GM18517 (cell line): ENCODE data around the gene KRT12.
"Not testable (repeated sequence)": the region's sequence is repeated elsewhere in the genome, so short reads cannot be mapped to it uniquely, and the experiment has no call there.

Experiments
- ATAC-seq: cut with Tn5 transposase; IDR thresholded peaks from one replicate; pipeline ENCODE4 v1.9.1; 2021; ENCODE audit warnings: mild to moderate bottlenecking, moderate library complexity; ENCODE audit not compliant: unreplicated experiment

Gene KRT12

GRCh38 chr17:40884708-40885512 lies 17.9 kb upstream of the KRT12 start, which contains the start of gene KRT20:
Gene KRT20, minus strand, starts transcription at chr17:40885242. Its CDS starts 57 bp downstream, at chr17:40885185.
- no peak for ATAC-seq

DNA sequence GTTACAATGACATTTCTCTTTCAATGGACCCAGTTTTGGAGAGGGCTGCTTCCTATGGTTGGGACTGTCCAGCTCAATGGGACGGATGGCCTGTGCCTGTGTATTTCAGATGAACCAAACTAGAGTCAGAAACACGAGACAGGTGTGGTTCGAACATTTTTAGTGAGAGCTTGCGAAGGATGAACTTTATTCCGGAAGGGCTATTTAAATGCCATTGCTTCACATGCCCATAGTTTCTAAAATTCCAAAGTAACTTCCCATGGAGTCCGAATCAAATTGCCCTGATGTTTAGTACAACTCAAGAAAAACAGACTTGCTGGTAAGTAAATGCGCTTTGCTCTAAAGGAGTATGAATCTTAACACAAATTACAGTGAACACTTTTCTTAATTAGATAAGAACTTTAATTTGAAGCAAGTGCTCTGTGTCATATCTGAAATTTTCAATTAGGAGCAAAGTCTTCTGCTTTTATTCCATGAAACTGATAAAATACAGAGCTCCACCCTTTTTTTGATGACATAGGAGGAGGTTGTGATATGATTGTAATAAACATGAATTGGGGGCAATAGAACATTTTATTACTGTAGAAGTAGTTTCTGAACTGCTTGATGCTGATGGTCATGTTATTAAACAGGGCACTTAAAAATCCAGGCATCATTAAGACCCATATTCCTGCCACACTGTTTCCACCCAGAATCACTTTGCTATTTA lies 16.8 kb upstream of the KRT12 start:
- no peak for ATAC-seq

- no peak for ATAC-seq
Measured at GRCh38 chr17:40883031-40883430, 16.0 kb upstream of the KRT12 start.

DNA sequence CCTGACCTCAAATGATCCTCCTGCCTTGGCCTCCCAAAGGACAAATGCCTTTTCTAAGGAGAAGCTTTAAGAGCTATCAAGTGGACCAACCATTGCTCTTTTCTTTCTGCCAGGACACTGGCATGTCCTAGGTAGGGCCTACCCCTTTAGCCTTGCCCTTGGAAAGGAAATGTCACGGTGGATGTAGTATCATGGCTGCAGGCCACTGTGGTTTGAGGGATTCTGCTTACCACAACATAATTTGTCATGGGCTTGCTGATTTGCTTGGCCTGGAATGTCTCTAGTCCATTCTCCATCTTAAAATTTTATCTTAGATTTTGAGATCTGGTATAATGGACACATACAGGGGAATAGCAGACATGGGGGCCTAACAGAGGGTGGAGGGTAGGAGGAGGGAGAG lies 12.0 kb upstream of the KRT12 start:
- no peak for ATAC-seq

GRCh38 chr17:40878044-40878443 lies 11.0 kb upstream of the KRT12 start:
- ATAC-seq, result no peak

DNA sequence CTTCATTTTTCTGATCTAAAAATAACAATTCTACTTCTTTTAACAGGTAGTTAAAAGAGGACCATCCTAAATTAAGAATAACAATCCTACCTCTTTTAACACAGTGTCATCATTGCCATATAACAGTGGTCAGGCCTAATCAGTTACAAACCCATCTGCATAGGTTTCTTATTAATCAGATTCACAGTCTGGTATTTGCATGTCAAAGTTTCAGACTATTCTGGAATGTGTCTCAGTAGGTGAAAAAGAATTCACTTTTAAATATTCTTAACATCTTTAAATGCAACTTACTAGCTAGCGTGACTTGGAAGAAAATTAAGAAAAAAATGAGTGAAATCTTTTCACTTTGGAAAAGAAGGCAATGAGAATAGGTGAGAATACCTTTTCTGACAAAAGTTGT lies 6.8 kb upstream of the KRT12 start:
- ATAC-seq, result no peak

GRCh38 chr17:40873255-40873654 lies 6.2 kb upstream of the KRT12 start:
- no peak for ATAC-seq

DNA sequence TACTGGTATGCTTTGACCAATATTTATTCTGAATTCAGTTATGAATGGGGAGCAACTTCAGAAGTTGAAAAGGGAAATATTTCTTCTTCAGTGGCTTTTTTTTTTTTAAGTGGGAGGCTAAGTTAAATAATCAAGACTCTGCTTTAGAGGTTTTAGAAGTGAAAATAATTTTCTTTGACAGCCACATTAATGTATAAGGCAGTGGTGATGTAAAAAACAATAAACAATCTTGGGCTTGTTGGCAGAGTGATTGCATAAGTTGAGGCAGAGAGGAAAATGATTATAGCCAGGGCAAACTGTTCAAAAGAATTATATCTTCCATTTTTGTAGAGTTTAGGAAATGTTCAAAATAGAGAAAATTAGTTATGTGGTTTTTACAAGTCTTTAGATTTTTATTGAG lies 5.4 kb upstream of the KRT12 start:
- no peak for ATAC-seq

DNA sequence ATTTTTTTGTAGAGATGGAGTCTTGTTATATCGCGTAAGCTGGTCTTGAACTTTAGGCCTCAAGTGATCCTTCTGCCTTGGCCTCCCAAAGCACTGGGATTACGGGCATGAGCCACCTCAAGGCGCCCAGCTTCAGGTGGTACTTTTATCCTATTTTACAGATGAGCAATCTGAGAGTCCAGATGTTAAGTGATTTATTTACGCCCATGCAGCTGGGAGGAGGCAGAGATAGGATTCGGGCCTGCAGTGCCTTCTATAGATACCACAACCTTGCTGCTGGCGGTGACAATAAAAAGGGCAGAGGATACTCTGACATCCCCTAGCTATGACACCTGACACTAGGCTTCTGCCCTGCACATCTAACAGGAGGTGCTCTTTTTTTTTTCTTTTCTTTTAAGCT lies 4.3 kb upstream of the KRT12 start:
- ATAC-seq, result no peak

DNA sequence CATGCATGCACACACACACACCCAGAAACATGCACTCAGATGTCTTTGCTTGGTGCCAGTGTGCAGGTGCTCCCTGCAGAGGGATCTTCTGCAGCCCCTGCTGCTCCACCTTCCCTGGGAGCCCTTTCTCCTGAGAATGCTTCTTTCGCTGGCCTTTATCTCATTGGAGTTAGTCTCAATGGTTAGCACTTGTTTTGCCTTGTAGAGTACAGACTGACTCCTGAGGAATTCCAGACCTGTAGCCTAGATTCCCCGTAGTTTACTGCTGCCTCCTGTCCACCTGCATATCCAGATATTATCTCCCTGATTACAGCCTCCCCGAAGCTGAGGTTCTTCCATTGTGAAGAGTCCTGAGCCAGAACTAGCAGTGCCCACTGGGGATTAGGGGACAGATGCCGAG lies 3.1 kb upstream of the KRT12 start:
- ATAC-seq, result no peak

DNA sequence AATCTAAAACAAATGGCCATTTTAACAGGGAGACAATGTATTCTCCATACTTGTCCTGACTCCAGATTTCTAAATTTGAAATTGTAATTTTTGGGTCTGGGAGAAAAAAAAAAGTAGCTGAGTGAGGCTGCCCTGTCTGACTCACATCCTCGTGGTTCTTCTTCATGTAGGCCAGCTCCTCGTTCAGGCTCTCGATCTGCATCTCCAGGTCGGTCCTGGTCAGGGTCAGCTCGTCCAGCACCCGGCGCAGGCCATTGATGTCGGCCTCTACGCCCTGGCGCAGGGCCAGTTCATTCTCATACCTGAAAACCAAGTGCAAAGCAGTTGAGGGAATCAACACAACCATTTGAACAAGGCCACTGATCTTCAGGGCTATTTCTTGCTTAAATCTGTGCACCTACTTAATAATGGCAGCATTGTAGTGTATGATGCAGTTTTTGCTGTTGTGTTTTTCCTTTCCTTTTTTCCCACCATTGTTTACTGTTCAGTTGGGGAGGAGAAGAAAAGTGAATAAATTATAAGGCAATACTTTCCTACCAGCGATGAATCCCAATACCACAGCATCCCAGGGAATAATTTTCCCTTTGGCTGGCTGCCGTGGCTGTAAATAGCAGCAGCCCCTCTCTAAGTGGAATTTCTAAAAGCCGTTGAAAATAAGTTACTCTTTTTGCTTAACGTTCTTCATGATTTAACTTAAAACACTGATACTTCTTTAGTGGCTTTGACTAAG lies 2.2 kb downstream of the KRT12 start:
- no peak for ATAC-seq

- ATAC-seq, result no peak
Measured at GRCh38 chr17:40862985-40863733, 3.9 kb downstream of the KRT12 start.

- no peak for ATAC-seq
Measured at GRCh38 chr17:40859536-40859935, 7.5 kb downstream of the KRT12 start.

- not testable (repeated sequence) for ATAC-seq
Measured at GRCh38 chr17:40858667-40859066, 8.4 kb downstream of the KRT12 start.

- ATAC-seq, result no peak
Measured at GRCh38 chr17:40857535-40857934, 9.5 kb downstream of the KRT12 start.

- no peak for ATAC-seq
Measured at GRCh38 chr17:40854175-40854814, 12.7 kb downstream of the KRT12 start.

DNA sequence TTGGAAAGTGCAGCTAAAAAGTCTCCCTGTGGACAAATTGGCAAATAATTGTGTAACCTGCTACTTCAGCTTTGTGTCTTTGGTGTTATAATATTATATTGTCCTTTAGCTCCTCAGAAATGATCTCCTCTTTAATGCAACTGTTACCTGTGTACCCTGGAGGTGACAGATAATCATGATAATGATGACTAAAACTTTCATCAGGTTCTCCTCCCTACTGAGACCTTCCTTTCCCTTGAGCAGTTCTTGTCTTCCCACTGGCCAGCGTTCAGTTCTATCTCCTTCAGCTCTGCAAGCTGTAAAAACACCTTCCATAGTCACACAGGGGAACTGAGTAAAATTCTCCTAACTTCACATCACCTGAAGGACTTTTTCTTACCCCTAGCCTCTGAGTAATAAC lies 14.7 kb downstream of the KRT12 start:
- ATAC-seq, result no peak

DNA sequence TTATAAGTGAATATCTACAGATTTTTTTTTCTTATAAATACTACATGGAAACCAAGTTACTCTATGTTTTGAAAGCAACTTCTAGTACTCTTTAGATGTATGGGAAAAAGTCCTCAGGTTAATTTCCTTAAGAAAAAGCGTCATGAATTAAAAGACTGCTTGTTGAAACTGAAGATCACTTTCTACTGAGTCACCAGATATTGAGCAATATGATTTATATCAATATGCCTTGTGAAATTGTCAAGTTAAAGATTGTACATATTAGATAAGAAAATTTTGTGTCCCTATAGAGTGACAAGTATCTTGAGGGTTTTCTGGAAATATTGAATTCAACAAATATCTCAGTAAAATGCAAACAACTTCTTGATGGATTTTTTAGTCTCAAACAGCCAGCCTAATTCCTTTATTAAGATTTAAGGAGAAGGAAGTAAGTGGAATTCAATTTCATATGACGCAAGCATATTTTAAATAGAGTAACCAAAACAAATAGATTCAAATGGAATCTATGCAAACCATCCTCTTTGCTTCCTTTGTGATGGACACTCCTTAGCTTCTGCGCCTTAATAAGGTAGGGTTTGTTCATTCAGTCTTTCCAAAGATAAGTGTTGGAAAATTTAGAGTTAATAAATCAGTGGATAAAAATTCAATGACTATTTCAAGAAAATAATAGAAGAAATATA lies 16.6 kb downstream of the KRT12 start:
- ATAC-seq, result no peak

DNA sequence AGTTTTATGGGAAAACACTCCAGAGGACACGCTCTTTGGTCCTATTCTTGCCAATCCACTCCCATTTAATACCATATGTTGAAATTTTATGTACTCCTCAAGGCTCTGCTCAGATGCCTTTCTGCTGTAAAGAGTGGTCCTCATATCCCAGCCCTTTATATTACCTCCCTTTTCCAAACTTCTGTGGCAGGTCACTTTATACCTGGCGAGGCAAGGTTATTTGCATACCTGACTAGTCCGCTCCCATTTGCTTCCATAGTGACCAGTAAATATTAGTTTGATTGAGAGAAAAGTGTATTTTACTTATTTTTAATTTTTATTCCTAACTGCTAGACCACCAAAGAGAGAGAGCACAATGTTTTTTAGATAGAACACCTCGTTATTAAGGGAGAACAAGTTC lies 17.3 kb downstream of the KRT12 start:
- ATAC-seq, result no peak
